Measurements from ENCODE around the gene CLEC4E.
"Not testable (repeated sequence)": the region's sequence is repeated elsewhere in the genome, so short reads cannot be mapped to it uniquely, and the experiment has no call there.

DNA sequence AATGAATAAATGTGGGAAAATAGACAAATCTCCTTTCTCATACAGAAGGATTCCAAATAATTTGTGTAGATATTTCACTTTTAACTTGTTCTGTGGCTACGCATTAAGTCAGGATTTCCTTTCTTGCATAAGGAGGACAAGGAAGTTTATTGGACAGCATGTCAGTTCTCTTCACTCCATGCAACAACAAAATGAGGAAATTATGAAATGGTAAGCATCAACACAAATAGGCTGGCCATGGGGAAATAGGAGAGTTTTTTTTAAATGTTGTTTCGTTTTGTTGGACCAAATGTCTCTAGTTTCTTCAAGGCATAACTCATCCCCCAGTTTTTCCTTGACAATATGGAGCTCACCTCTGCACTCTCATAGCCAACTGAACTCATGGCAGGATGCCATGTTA is 25.3 kb upstream of the CLEC4E start:
- TF ChIP-seq SUZ12 (IDR thresholded peaks at IDR 0.05; ENCODE audit: extremely low read depth, insufficient read depth, insufficient read length); YY1 (IDR thresholded peaks at IDR 0.05; ENCODE audit: insufficient read depth, insufficient read length): not testable (repeated sequence)

Data from NT2/D1 (cell line).